GM18502 (cell line): ENCODE measurements around the gene COL5A1.

Source experiments
- ATAC-seq: cut with Tn5 transposase; IDR thresholded peaks from one replicate; pipeline ENCODE4 v1.9.1; 2021; ENCODE audit warnings: mild to moderate bottlenecking; ENCODE audit not compliant: unreplicated experiment, poor library complexity

COL5A1 gene

DNA sequence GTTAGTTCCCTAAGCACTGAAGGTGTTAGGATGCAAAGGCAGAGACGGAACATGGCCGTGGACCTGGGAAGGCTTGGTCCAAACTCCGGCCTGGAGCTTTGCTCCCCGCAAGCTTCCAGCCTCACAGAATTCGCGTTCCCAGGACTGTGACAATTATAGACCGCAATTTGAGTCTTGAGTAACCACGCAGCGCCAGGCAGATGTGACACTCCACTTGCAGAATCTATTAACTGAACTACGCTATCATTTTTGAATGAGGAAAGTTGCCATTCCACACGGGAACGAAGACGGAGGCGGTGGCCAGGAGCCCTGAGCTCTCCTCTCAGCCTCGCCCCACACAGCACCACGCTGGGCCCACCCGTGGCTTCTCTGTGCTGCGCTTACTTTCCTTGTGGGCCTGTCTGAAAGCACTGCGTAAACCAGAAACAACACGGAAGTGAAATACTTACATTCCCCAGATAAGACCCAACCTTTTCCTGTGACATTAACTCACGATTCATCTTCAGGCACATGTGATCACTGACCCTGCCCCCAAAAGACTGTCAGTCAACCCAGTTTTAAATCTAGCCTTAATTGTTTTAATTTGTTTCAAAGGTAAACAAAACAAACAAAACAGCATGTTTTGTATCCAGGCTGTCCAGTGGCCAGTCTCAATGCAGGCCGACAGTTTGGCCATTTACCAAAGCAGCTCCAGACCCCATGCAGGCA is 16.1 kb upstream of the COL5A1 start:
- ATAC-seq, result no peak

DNA sequence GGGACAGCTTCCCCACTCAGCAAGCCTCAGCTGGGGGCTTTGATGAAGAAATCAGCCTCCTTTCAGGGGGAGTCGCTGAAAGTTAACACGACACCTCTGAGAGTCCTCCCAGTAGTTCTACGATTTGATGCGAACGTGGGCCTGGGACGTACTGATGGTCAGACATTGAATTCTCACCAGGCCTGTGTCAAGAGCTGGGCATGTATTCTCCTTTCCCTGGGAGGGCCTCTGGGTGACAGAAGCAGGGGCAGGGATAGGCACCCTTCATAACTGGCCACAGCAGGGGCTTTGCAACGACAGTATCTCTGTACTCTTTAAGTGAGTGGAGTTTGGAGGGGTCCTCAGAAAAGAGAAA is 15.6 kb upstream of the COL5A1 start:
- ATAC-seq, result no peak

DNA sequence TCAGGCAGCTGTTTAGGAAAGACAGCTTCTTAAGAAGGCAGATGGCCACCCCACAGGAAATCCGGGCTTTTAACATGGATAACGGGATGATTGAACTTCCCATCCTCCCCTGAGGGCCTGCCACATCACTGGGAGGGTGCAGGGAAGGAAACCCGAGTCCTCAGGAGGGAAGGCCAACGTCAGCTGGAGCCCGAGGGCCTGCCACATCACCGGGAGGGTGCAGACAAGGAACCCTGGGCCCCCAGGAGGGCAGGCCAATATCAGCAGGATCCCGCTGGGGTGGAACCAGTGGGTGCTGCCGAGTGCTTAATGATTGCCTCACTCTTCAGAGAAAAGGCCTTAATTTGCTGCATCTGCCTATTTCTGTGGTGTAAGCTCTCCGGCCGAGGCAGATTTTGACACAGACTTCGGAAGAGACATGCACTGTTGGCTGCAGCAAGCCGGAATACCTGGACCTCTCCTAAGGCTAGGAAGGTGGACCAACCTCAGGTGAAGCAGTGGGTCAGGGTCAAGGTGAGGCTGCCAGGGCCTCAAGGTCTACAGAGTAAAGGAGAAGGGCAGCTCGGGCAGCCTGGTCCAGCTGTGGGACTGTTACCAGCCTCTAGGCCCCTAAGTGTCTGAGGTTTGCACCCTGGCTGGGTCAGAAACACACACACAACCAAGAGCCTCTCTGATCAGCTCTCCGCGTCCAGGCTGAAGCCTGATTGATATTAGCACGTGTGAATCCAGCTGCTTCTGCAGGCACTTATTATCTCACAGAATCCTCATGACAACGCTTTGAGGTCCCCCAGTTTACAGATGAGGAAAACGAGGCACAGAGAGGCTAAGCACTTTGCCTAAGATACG is 14.8 kb upstream of the COL5A1 start:
- ATAC-seq, result no peak

DNA sequence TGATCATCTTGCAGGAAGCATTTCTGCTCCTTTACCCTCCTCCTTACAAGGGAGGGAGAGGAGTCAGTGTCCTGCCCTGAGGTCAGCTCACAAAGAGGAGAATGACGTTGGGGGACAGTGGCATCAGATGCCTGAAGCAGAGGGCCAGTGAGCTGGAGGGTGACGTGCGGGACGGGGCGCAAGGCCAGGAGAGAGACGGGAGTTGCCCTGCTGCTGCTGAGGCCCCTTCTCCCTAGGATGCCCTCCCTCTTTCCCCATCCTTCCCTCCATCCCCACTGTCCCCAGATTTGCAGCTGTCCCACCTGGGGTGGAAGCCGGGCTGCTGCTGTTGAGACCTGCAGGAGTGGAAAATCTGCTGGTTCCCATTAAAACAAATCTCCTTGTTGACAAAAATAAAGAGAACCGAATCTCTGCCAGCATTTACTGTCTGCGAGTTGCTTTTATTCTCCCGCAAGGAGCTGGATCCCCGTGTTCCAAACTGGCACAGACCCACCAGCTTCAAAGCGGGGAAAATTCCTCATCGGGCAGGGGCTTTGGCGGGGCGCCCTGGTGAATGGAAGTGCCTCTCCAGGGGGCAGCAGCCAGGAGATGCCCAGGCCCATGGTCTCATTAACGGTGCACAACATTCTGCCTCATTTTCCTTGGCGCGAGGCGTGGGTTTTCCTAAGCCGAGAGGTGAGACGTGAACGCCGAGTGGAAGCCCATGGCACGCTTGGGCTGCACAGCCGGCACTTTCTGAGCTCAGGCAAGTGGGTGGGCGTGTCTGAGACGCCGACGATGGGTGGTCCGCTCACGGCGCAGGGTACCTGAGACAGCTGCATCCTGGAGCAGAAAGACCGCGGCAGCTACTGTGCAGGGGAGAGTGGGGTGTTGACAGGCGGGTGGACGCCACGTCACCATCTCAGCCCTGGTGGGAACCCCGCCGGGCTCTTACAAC is 13.9 kb upstream of the COL5A1 start:
- ATAC-seq, result no peak

DNA sequence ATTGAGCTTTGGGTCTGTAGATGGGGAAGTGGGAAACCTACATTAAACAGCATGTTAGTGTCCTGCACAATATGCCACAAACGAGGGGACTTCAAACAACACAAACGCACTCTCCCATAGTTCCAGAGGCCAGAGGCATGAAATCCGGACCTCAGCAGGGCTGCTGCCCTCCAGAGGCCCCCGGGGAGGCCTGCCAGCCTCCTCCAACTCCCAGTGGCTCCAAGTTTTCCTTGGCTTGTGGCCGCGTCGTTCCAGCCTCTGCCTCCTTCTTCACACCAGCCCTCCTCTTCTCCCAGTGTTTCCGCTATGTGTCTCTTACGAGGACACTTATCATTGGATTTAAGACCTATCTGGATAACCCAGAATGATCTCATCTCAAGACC is 13.3 kb upstream of the COL5A1 start:
- ATAC-seq, result no peak

DNA sequence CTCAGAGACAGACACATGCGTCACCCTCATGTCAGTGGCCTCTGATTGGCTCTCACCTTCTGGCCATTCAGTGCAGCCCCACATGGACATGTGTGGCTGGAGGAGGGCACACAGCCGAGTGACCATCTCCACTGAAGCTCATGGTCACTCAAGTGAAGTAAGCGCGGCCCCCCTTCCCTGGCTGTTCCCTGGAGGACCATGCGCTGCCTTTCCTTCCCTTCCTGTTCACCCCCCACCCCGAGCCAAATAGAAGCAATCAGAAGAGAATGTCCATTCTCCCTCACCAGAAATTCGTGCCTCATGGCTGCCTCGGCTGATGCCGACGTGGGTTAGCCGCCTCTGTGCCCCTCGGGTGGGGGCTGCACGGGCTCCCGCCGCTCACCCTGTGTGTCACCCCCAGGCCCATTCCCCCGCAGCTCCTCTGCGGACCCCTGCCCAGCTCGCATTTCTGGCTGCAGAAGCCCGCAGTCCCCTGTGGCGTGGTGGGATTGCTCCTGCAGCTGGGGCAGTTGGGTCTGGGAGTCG is 12.5 kb upstream of the COL5A1 start:
- no peak for ATAC-seq

DNA sequence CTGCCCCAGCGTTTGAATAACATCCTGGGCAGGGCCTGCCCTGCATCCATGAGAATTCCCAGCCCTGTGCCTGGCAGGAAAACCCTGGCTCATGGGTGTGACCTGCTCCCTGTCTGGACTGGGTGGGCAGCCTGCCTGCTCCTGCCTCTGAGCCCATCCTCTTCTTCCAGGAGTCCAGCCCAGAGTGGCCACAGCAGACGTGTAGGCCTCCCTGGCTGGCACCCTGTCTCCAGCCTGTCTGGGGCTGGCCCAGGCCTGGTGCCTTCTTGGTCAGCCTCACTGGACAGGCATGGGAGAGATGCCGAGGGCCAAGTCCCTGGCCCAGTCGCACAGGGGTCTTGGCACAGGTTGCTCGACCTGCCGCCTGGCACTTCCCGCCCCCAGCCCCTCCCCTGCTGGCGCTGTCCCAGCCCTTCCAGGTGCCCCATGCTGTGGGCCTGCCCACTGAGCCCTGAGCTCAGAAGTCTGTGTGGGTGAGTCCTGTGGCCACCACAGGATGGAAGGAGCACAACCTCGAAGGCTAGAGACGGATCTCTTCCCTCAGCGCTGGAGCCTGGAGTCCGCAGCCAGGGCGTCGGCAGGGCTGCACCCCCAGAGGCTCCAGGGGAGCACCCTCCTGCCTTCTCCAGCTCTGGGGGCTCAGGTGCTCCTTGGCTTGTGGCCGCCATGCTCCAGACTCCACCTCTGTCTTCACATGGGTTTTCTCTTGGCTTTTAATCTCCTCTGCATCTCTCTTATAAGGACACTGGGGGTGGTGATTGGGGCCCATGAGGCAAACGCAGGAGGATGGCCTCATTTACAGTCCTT is 11.8 kb upstream of the COL5A1 start:
- ATAC-seq, result no peak

DNA sequence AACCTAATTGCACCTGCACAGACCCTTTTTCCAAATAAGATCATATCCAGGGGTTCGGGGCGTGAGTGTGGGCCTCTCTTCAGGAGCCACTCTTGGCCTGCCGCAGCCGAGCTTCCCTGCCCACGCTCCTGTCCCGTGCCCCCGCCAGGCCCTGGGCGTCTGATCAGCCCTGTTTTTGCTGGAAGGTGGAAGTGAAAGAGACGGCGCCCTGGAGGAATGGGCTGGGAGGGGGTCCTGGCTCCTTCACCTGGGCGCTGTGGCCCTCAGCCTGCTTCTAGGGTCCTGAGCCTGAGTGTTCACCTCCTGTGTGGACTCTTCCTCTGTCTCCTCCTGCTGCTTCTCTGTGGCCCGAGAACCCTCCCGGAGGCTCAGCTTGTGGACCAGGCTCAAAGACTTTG is 11.2 kb upstream of the COL5A1 start:
- ATAC-seq, result no peak

DNA sequence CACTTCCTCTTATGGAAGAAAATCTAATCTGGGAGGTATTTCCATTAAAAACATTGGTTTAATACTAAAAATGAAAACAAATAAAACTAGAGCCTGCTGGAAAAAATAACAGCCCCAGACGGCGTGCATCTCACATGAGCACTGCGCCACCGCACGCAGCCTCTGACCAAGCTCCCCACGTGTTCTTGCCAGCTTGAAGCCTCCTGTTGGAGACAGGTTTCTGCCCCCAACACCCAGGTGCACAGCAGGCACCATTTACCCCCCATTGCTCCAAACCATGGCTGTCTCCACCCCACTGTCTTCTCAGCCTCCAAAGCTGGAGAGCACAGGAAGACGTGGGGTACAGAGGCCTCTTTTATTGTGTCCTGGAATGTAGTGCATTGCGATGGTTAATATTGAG is 10.7 kb upstream of the COL5A1 start:
- no peak for ATAC-seq

DNA sequence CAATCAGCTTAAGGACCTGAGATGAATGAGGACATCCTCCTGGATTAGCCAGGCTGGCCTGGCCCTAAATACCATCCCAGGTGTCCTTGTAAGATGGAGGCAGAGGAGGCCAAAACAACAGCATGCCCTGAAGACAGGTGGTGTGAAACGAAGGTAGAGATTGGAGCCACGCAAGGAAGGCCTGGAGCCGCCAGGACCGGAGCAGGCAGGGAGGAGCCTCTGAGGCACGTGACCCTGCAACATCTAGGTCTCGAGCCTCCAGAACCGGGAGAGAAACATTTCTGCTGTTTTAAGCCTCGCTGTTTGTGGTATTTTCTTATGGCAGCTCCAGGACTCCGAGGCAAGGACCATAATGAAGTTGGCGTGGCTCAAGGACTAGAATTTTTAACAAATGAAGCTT is 9.7 kb upstream of the COL5A1 start:
- no peak for ATAC-seq

DNA sequence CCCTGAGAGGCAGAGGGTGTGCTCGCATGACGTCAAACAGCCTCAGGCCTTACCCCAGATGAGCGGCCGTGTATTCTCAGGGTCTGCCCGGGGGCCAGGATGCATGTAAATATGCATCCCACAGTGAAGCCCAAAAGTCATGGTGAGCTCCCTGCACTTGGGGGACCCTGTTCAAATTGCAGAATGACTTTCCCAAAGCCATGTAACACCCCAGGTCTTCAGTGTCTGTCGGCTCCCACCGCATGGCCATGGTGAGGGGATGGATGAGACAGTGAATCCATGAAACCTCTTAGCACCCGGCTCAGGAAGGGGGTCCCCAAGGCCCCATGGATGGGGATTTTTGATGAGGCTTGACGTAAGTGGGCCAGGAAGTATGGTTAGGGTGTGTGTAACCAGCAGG is 9.3 kb upstream of the COL5A1 start:
- ATAC-seq, result no peak

DNA sequence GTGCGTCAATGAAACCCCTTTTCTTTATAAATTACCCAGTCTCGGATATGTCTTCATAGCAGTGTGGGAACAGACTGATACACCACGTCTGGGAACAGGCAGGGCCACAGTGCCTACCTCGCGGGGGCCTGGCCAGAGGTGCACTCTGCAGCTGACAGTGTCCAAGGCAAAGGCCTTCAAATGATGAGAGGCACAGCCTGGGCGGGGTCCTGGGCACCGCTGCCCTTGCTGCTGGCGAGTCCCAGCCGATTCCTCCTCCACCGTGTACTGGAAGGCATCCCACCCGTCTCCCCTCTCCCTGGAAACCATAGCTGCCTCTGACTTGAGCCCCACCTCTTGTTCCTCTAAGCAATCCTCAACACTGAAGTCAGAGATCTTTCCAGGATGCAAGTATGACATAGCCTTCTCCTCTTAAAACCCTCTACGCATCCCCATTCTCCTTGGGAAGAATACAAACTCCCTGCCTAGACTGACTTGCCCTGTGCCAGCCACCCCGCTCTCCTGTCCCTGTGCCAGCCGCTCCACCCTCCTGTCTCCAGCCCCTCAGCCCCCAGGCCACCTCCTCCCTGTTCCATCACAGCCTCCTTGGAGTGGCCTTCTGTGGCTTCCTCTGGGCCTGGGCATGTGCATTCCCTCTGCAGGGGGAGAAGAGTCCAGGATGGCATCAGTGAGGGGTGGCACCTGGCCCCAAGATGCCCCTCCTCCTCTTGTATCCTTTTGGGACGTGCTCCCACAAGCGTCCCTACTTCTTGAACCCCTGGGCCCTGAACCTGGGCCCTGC is 8.1 kb upstream of the COL5A1 start:
- ATAC-seq, result no peak

DNA sequence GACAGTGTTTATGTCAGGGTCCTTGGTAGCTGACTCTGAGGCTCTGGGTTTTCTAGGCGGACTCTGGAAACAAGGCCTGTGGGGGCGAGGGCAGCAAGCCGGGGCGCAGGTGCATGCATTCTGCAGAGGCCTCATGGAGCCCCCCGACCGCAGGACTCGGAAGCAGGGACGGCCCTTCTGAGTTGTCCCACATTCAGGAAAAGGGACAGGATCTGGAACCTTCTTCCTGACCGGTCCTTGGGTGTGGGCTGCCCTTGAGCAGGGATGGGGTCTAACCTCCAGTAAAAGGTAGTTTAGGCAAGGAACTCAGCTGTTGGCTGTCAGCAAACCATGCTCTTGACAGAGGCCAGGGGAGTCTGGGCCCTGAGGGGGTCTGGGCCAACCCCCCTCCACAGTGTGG is 7.4 kb upstream of the COL5A1 start:
- ATAC-seq, result no peak

DNA sequence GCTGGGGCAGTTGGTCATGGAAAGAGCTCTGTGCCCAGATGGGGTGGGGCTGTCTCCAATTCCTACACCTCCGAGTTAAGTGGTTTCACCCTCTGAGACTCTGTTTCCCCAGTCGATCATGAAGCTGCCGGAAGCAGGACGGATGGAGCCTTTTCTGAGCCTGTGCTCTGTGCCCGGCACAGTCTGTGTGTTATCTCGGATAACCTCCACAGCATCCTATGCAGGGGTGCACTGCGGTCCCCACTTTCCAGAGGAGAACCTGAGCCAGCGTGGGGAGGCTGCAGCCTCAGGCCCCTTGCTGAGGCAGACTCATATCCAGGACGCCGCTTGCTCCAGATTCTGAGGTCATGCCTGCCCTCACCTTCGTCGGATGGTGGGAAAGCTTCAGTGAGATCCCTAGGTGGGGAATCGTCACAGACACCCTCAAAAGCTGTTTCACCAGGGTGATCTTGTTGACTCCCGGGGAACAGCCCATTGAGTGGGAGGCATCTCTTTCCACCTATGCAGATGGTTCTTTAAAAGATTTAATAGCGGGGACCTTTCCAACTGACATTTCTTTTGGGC is 6.9 kb upstream of the COL5A1 start:
- no peak for ATAC-seq

DNA sequence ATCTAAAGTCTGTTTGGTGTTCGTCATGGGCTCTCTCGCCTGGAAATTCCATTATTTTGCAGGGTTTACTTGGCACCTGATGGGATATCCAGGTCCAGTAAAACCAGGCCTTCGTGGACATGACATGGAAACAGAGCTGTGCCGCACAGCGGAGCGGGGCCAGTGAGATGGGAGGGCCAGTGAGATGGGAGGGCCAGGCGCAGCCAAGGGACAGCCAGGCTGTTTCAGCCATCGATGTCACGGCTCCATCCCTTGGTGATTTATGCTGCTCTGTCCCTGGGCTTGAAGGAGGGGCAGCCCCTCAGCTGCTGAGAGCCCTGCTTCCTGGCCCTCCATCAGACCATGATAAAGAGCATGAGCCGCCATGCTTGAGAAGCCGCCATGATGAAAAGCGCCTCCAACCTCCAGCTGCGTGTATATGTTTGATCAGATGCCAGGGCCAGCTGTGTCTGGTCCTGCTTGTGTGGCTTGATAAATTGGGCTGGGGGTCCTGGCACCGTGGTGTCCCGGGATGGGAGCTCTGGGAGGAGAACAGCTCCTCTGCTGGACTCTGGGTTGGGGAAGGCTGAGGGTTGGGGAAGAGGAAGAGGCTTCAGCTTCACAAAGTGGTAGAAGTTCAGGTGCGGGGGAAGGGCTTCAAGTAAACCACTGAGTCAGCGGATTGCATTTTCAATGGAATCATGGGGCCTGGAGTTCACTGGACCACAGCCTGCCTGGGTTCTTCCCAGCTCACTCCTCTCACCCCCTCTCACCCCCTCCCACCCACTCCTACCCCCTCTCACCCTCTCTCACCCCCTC is 6.1 kb upstream of the COL5A1 start:
- ATAC-seq, result no peak

DNA sequence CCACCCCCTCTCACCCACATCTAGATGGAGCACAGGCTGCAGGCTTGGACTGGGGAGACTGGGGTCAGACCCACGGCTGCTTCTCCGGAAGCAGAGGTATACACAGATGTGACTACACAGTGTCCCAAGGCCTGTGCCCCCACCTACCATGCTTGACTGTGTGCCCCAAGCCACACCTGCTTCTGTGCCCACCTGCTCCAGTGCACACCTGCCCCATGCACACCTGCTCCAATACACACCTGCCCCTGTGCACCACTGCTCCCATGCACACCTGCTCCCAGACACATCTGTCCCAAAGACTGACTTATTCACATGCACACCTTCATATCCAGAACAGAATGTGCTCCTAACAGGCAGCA is 5.5 kb upstream of the COL5A1 start:
- ATAC-seq, result no peak

DNA sequence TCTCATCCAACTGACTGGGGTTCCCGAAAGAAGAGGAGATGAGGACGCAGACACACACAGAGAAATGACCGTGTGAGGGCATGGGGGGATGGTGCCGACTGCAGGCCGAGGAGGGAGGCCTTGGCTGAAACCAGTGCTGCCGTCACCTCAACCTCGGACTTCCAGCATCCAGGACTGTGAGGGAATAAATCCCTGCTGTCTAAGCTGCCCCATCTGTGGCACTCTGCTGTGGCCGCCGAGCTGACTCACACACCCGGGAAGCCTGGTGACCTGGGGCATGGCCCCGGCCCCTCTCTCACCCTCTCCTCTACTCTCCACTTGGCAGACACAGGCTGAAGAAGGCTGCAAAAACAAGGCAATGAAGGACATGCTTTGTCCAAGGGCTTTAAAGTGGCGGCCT is 4.4 kb upstream of the COL5A1 start:
- ATAC-seq, result no peak
